Trophoblast cell (in vitro differentiated cells and primary cell): ENCODE results near the gene OGFOD3.
"Not testable (repeated sequence)": the region's sequence is repeated elsewhere in the genome, so short reads cannot be mapped to it uniquely, and the experiment has no call there.

Source experiments
- DNase-seq, 2 donors: peaks; one replicate each; pipeline ENCODE4 v3.0.0-alpha.2; 2016
- H2AFZ ChIP-seq: 2 replicates; pipeline ENCODE4 v1.6.1; 2013; ENCODE audit warnings: low read length, moderate library complexity, mild to moderate bottlenecking; ENCODE audit not compliant: insufficient read depth, poor library complexity
- H2AK5ac ChIP-seq: 2 replicates; pipeline ENCODE4 v1.6.1; 2013; ENCODE audit warnings: mild to moderate bottlenecking, low read length
- H2BK120ac ChIP-seq: 2 replicates; pipeline ENCODE4 v1.6.1; 2013; ENCODE audit warnings: low read length, mild to moderate bottlenecking, moderate library complexity; ENCODE audit not compliant: insufficient read depth, poor library complexity
- H2BK12ac ChIP-seq: 2 replicates; pipeline ENCODE4 v1.6.1; 2013; ENCODE audit warnings: mild to moderate bottlenecking, low read length, moderate library complexity
- H2BK5ac ChIP-seq: 2 replicates; pipeline ENCODE4 v1.6.1; 2013; ENCODE audit warnings: low read length, low read depth, moderate library complexity, mild to moderate bottlenecking; ENCODE audit not compliant: poor library complexity
- H3K14ac ChIP-seq: 2 replicates; pipeline ENCODE4 v1.6.1; 2013; ENCODE audit warnings: mild to moderate bottlenecking, low read length
- H3K18ac ChIP-seq: 2 replicates; pipeline ENCODE4 v1.6.1; 2013; ENCODE audit warnings: mild to moderate bottlenecking, low read length
- H3K23ac ChIP-seq: 2 replicates; pipeline ENCODE4 v1.6.1; 2013; ENCODE audit warnings: low read length
- H3K27ac ChIP-seq: 2 replicates; pipeline ENCODE4 v1.5.1; 2013; ENCODE audit warnings: low read depth, mild to moderate bottlenecking, inconsistent platforms, low read length, moderate library complexity
- H3K27me3 ChIP-seq: 2 replicates; pipeline ENCODE4 v1.6.1; 2013; ENCODE audit warnings: inconsistent platforms, mild to moderate bottlenecking, low read length, moderate library complexity; ENCODE audit not compliant: insufficient read depth
- H3K36me3 ChIP-seq, 2 experiments: 1 replicate in 1 of 2; 2 replicates in 1 of 2; pipeline ENCODE4 v1.6.1; 2013; ENCODE audit warnings: low read length in 2 of 2, mild to moderate bottlenecking in 2 of 2, moderate library complexity in 1 of 2; ENCODE audit not compliant: insufficient read depth in 2 of 2, control insufficient read depth in 1 of 2
- H3K4ac ChIP-seq: 2 replicates; pipeline ENCODE4 v1.6.1; 2013; ENCODE audit warnings: low read depth, mild to moderate bottlenecking, low read length, moderate library complexity
- H3K4me1 ChIP-seq, 2 experiments: 1 replicate in 1 of 2; 2 replicates in 1 of 2; pipeline ENCODE4 v1.6.1; 2013; ENCODE audit warnings: low read length in 2 of 2, mild to moderate bottlenecking in 2 of 2, moderate library complexity in 1 of 2; ENCODE audit not compliant: insufficient read depth in 2 of 2, control insufficient read depth in 1 of 2
- H3K4me2 ChIP-seq: 2 replicates; pipeline ENCODE4 v1.6.1; 2013; ENCODE audit warnings: inconsistent platforms, mild to moderate bottlenecking, low read length, moderate library complexity
- H3K4me3 ChIP-seq: 2 replicates; pipeline ENCODE4 v1.5.1; 2013; ENCODE audit warnings: mild to moderate bottlenecking, low read depth, low read length, inconsistent platforms
- H3K79me1 ChIP-seq: one replicate; pipeline ENCODE4 v1.6.1; 2013; ENCODE audit warnings: low read length
- H3K79me2 ChIP-seq: 2 replicates; pipeline ENCODE4 v1.6.1; 2013; ENCODE audit warnings: low read length, mild to moderate bottlenecking; ENCODE audit not compliant: control insufficient read depth, insufficient read depth, poor library complexity
- H3K9ac ChIP-seq: 2 replicates; pipeline ENCODE4 v1.6.1; 2013; ENCODE audit warnings: mild to moderate bottlenecking, low read length
- H3K9me3 ChIP-seq: 2 replicates; pipeline ENCODE4 v1.6.1; 2013; ENCODE audit warnings: low read depth, mild to moderate bottlenecking, control low read depth, inconsistent platforms, low read length; ENCODE audit not compliant: insufficient read depth
- H4K12ac ChIP-seq: 2 replicates; pipeline ENCODE4 v1.6.1; 2013; ENCODE audit warnings: low read depth, mild to moderate bottlenecking, low read length, moderate library complexity
- H4K8ac ChIP-seq: 2 replicates; pipeline ENCODE4 v1.6.1; 2013; ENCODE audit warnings: low read depth, mild to moderate bottlenecking, low read length, moderate library complexity
- H4K91ac ChIP-seq: one replicate; pipeline ENCODE4 v1.6.1; 2013; ENCODE audit warnings: low read depth, mild to moderate bottlenecking, low read length, moderate library complexity
- WGBS: extraction: QIAGEN DNeasy Blood & Tissue Kit; methylation state at CpG from one replicate; pipeline ENCODE4 v1.1.7; 2013; ENCODE audit warnings: missing lambda C conversion rate; ENCODE audit not compliant: insufficient read length, insufficient coverage; ENCODE audit errors: extremely low coverage; 5-methylcytosine and 5-hydroxymethylcytosine counted together

Gene OGFOD3

DNA sequence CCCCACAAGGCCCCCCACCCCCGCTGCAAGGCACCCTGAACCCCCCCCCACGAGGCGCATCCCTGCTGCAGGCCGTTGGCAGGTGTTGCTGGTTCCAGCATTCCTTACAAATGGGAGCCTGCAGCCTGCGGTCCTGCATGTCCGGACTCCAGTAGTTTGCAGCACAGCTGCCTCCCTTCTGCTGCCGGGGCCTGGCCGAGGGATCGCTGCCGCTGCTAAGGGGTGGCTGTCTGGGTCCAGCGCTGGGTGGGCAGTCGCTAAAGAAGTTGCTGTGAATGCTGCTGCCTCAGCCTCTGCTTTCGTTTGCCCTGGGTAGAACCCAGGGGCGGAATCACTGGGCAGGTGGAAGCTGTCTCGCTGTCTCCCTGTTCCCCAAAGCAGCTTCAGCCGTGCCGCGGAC lies 35.0 kb downstream of the OGFOD3 start:
- no CpG with 5 or more reads among the region's 18 CpGs for WGBS
- Histone ChIP-seq H4K8ac (no peak overlapping the region), H3K4ac (no peak overlapping the region), H3K9ac (no peak overlapping the region), H2AK5ac (no peak overlapping the region), H3K4me3 (no peak overlapping the region), H3K27ac (no peak overlapping the region), H3K23ac (no peak overlapping the region), H2AFZ (no peak overlapping the region), H4K12ac (no peak overlapping the region), H2BK12ac (no peak overlapping the region), H2BK120ac (no peak overlapping the region), H3K18ac (no peak overlapping the region), H3K14ac (no peak overlapping the region), H2BK5ac (no peak overlapping the region), H3K79me1 (no peaks in the 10 kb centered on the region), H3K79me2 (no peaks in the 10 kb centered on the region), H3K36me3 (no peaks in the 10 kb centered on the region), H3K4me2 (no peak overlapping the region), H3K9me3 (peaks cover 8% of the 10 kb centered on the region), H4K91ac (no peak overlapping the region), H3K4me1 (no peaks in the 10 kb centered on the region), H3K27me3 (no peaks in the 10 kb centered on the region)
- no peak for DNase-seq

DNA sequence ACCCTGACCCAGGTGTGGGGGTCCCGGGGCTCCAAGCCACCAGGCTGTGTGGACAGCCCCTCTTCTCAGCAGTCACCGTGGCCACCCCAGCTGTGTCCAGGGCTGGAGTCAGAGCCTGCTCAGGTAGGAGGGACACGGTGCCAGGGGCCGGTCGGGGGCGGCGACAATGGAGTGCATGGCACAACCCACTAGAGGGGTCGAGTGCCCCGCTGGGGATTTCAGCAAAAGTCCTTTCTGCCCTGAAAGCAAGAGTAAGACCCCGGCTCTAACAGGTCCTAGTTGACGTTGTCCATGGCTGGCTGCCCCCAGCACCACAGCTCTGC lies 35.5 kb downstream of the OGFOD3 start:
- Histone ChIP-seq H3K14ac (no peak overlapping the region), H2AFZ (no peak overlapping the region), H4K8ac (no peak overlapping the region), H2BK120ac (no peak overlapping the region), H3K4me1 (no peaks in the 10 kb centered on the region), H2BK5ac (no peak overlapping the region), H3K79me2 (no peaks in the 10 kb centered on the region), H3K79me1 (no peaks in the 10 kb centered on the region), H3K4me2 (no peak overlapping the region), H3K27me3 (no peaks in the 10 kb centered on the region), H3K27ac (no peak overlapping the region), H3K9me3 (peaks cover 8% of the 10 kb centered on the region), H4K91ac (no peak overlapping the region), H3K4me3 (no peak overlapping the region), H3K36me3 (no peaks in the 10 kb centered on the region), H3K23ac (no peak overlapping the region), H3K18ac (no peak overlapping the region), H2AK5ac (no peak overlapping the region), H4K12ac (no peak overlapping the region), H2BK12ac (no peak overlapping the region), H3K9ac (no peak overlapping the region), H3K4ac (no peak overlapping the region)
- WGBS, result no CpG with 5 or more reads among the region's 11 CpGs
- no peak for DNase-seq

DNA sequence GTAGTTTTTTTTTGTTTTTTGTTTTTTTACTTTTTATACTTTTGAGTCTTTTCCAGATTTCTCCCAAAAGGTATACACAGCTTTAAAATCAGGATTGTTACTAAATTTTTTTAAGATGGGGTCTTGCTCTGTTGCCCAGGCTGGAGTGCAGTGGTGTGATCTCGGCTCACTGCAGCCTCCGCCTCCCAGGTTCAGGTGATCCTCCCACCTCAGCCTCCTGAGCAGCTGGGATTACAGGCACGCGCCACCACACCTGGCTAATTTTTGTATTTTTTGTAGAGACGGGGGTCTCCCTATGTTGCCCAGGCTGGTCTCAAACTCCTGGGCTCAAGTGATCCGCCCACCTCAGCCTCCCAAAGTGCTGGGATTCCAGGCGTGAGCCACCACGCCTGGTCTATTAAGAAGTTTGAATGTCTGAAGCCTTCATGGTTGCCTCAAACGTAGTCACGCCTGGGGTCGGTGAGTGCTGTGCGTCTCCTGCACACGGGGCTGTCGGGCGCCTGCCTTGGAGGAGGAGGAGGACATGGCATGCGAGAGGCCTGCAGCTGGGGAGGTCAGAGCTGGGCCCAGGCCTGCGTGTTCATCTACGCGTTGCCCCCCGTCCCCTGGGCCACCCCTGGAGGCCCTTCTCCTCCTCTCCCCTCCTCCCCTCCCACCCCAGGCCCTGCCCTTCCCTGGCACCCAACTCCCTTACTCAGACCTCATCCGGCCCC lies 36.0 kb downstream of the OGFOD3 start:
- H3K14ac ChIP-seq, H3K79me1 ChIP-seq, H3K18ac ChIP-seq, H3K79me2 ChIP-seq, H3K9ac ChIP-seq, H4K91ac ChIP-seq, H3K4ac ChIP-seq, H3K27me3 ChIP-seq, H4K12ac ChIP-seq, H4K8ac ChIP-seq, H3K23ac ChIP-seq, H2BK120ac ChIP-seq, H3K36me3 ChIP-seq, H3K9me3 ChIP-seq, H3K4me2 ChIP-seq, H2AFZ ChIP-seq, H2AK5ac ChIP-seq, DNase-seq, H3K27ac ChIP-seq, H2BK5ac ChIP-seq, H3K4me1 ChIP-seq, H2BK12ac ChIP-seq, H3K4me3 ChIP-seq: not testable (repeated sequence)
- WGBS, result no CpG with 5 or more reads among the region's 21 CpGs

DNA sequence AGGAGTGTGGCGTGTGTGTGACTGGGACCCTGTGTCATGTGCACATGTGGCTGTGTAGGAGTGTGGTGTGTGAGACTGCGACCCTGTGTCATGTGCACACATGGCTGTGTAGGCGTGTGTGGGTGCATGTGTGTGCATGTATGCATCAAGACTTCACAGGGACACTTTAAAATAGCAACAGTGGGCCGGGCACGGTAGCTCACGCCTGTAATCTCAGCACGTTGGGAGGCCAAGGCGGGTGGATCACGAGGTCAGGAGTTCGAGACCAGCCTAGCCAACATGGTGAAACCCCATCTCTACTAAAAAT lies 36.7 kb downstream of the OGFOD3 start:
- H4K91ac ChIP-seq, H3K23ac ChIP-seq, H4K12ac ChIP-seq, H2AK5ac ChIP-seq, H3K27me3 ChIP-seq, H4K8ac ChIP-seq, H3K18ac ChIP-seq, H2AFZ ChIP-seq, H3K9me3 ChIP-seq, DNase-seq, H3K14ac ChIP-seq, H3K9ac ChIP-seq, H3K4me1 ChIP-seq, H2BK12ac ChIP-seq, H3K79me2 ChIP-seq, H2BK120ac ChIP-seq, H3K36me3 ChIP-seq, H3K4ac ChIP-seq, H3K4me2 ChIP-seq, H2BK5ac ChIP-seq, H3K4me3 ChIP-seq, H3K79me1 ChIP-seq, H3K27ac ChIP-seq: not testable (repeated sequence)
- WGBS, result no CpG with 5 or more reads among the region's 10 CpGs
